GM23248 (cell line): Measurements from ENCODE around the gene ANKRD11. TPM values are rescaled to one million over a fixed set of nuclear protein-coding genes. Genes with fewer than 3 reads are reported as not detected.

Experiments
- DNase-seq: peaks from one replicate; pipeline ENCODE4 v3.0.0-alpha.2; 2015
- H2AFZ ChIP-seq: fragments of 200-600 bp; sonication (generic); 2 replicates; pipeline ENCODE4 v1.6.1; 2016; ENCODE audit warnings: antibody characterized with exemption
- H3F3A ChIP-seq: fragments of 200-600 bp; sonication (generic); 2 replicates; pipeline ENCODE4 v1.6.1; 2016; ENCODE audit warnings: mild to moderate bottlenecking, antibody characterized with exemption, mixed run types; ENCODE audit not compliant: insufficient read depth
- H3K27ac ChIP-seq: fragments of 200-600 bp; sonication (generic); 2 replicates; pipeline ENCODE4 v1.5.1; 2016; ENCODE audit warnings: mild to moderate bottlenecking
- H3K27me3 ChIP-seq: fragments of 200-600 bp; sonication (generic); replicated peaks from 2 replicates; pipeline ENCODE4 v1.6.1; 2016; ENCODE audit warnings: mild to moderate bottlenecking; ENCODE audit not compliant: insufficient read depth
- H3K36me3 ChIP-seq: fragments of 200-600 bp; sonication (generic); 2 replicates; pipeline ENCODE4 v1.6.1; 2016; ENCODE audit warnings: low read depth, mild to moderate bottlenecking
- H3K4me1 ChIP-seq: fragments of 200-600 bp; sonication (generic); 2 replicates; pipeline ENCODE4 v1.6.1; 2016; ENCODE audit warnings: mild to moderate bottlenecking; ENCODE audit not compliant: insufficient read depth
- H3K4me2 ChIP-seq: fragments of 200-600 bp; sonication (generic); one replicate; pipeline ENCODE4 v1.6.1; 2016; ENCODE audit warnings: mild to moderate bottlenecking; ENCODE audit not compliant: unreplicated experiment
- H3K4me3 ChIP-seq: fragments of 200-600 bp; sonication (generic); 2 replicates; pipeline ENCODE4 v1.5.1; 2016; ENCODE audit warnings: mild to moderate bottlenecking
- H3K79me2 ChIP-seq: fragments of 200-600 bp; sonication (generic); 2 replicates; pipeline ENCODE4 v1.6.1; 2016; ENCODE audit warnings: mild to moderate bottlenecking; ENCODE audit not compliant: insufficient read depth
- H3K9ac ChIP-seq: fragments of 200-600 bp; sonication (generic); 2 replicates; pipeline ENCODE4 v1.6.1; 2016; ENCODE audit warnings: mild to moderate bottlenecking
- H3K9me2 ChIP-seq: fragments of 200-600 bp; sonication (generic); 2 replicates; pipeline ENCODE4 v1.6.1; 2016; ENCODE audit warnings: mixed run types, mild to moderate bottlenecking, moderate library complexity; ENCODE audit not compliant: insufficient read depth
- H3K9me3 ChIP-seq: fragments of 200-600 bp; sonication (generic); one replicate; pipeline ENCODE4 v1.6.1; 2017; ENCODE audit warnings: low read depth
- H4K20me1 ChIP-seq: fragments of 200-600 bp; sonication (generic); 2 replicates; pipeline ENCODE4 v1.6.0; 2016; ENCODE audit not compliant: insufficient read depth
- EZH2 ChIP-seq: fragments of 200-600 bp; sonication (generic); IDR thresholded peaks from 2 replicates; pipeline ENCODE4 v1.6.1; 2018; ENCODE audit warnings: antibody characterized with exemption, mild to moderate bottlenecking; ENCODE audit not compliant: insufficient read depth, poor library complexity, severe bottlenecking
- EZH2phosphoT487 ChIP-seq: fragments of 200-600 bp; sonication (generic); IDR thresholded peaks from 2 replicates; pipeline ENCODE4 v1.6.1; 2018; ENCODE audit warnings: antibody characterized with exemption, moderate library complexity, mild to moderate bottlenecking, low read depth; ENCODE audit not compliant: insufficient read depth
- WGBS, 2 experiments: methylation state at CpG; one replicate each; pipeline ENCODE4 v1.1.6; 2015 to 2017; ENCODE audit warnings: low lambda C conversion rate in 2 of 2, low coverage in 1 of 2; ENCODE audit errors: missing lambda C conversion rate in 2 of 2; 5-methylcytosine and 5-hydroxymethylcytosine counted together
- in situ Hi-C: fragments of 300-500 bp; cut with MboI; formaldehyde crosslinking; loops from 2 replicates; pipeline ENCODE4 v1.15.0; 2020
- polyA plus RNA-seq: library from polyadenylated mRNA; unstranded; fragments of >200 nt; fragmentation: Nextera tagmentation; extraction: Ambion mirVana; gene quantifications from 2 replicates; pipeline ENCODE4 v1.2.1, GENCODE V29; 2016
- total RNA-seq: library from RNA; depleted of rRNA; stranded (reverse); fragments of >200 nt; shearing (Covaris generic); gene quantifications from 2 replicates; pipeline ENCODE4 v1.2.3, GENCODE V29; 2014

ANKRD11 gene
- total and polyA plus RNA-seq, 2 experiments from 2014 or later: 39.3 to 84.7 TPM

GRCh38 chr16:89277049-89277448, 213.3 kb downstream of the ANKRD11 start:
- Histone ChIP-seq H3K4me2 (no peak overlapping the region), H2AFZ (no peak overlapping the region), H3K79me2 (peaks cover 59% of the 10 kb centered on the region), H3F3A (no peaks in the 10 kb centered on the region), H3K4me3 (no peak overlapping the region), H3K27ac (no peak overlapping the region), H3K9ac (no peak overlapping the region), H3K36me3 (peaks cover 31% of the 10 kb centered on the region; the same call in 1 of the 2 replicates), H3K27me3 (no peaks in the 10 kb centered on the region), H4K20me1 (no peaks in the 10 kb centered on the region; the same call in 1 of the 2 replicates), H3K4me1 (no peaks in the 10 kb centered on the region), H3K9me3 (no peaks in the 10 kb centered on the region), H3K9me2 (no peaks in the 10 kb centered on the region)
- in situ Hi-C loops: no loop called here
- TF ChIP-seq EZH2: no peak
- TF ChIP-seq EZH2phosphoT487: no peak
- no peak for DNase-seq
- WGBS, 2 experiments: 86 to 92% methylated on average over 8 to 9 of the region's 9 CpGs

- TF ChIP-seq EZH2 (no peak), EZH2phosphoT487 (no peak)
- Histone ChIP-seq H3K4me1 (no peaks in the 10 kb centered on the region), H3K4me3 (no peak overlapping the region), H3K9me3 (no peaks in the 10 kb centered on the region), H3K36me3 (peaks cover 34% of the 10 kb centered on the region; the same call in 1 of the 2 replicates), H3K4me2 (no peak overlapping the region), H3K27ac (no peak overlapping the region), H2AFZ (no peak overlapping the region), H3F3A (no peaks in the 10 kb centered on the region), H3K27me3 (no peaks in the 10 kb centered on the region), H3K79me2 (peaks cover 68% of the 10 kb centered on the region), H3K9me2 (no peaks in the 10 kb centered on the region), H3K9ac (no peak overlapping the region), H4K20me1 (no peaks in the 10 kb centered on the region; the same call in 1 of the 2 replicates)
- DNase-seq: no peak
- WGBS, 2 experiments: 97% methylated on average over 39 of the region's 39 CpGs
- in situ Hi-C loops: no loop called here
Observed at GRCh38 chr16:89275837-89276720, 214.3 kb downstream of the ANKRD11 start.

GRCh38 chr16:89275284-89275584, 215.1 kb downstream of the ANKRD11 start:
- Histone ChIP-seq H3K36me3 (peaks cover 34% of the 10 kb centered on the region; the same call in 1 of the 2 replicates), H3K79me2 (peaks cover 77% of the 10 kb centered on the region), H3K4me1 (no peaks in the 10 kb centered on the region), H3K27ac (no peak overlapping the region), H2AFZ (no peak overlapping the region), H3K9ac (no peak overlapping the region), H3K9me3 (no peaks in the 10 kb centered on the region), H3K4me2 (no peak overlapping the region), H4K20me1 (no peaks in the 10 kb centered on the region; the same call in 1 of the 2 replicates), H3K4me3 (no peak overlapping the region), H3F3A (no peaks in the 10 kb centered on the region), H3K9me2 (no peaks in the 10 kb centered on the region), H3K27me3 (no peaks in the 10 kb centered on the region)
- DNase-seq: no peak
- no peak for TF ChIP-seq EZH2phosphoT487
- WGBS, 2 experiments: 93 to 95% methylated on average over 11 of the region's 11 CpGs
- in situ Hi-C loops: no loop called here

GRCh38 chr16:89274561-89275283, 215.6 kb downstream of the ANKRD11 start:
- H4K20me1 ChIP-seq: no peaks in the 10 kb centered on the region; the same call in 1 of the 2 replicates
- no peak overlapping the region for H2AFZ ChIP-seq
- DNase-seq: no peak
- in situ Hi-C loops: no loop called here
- H3K27ac ChIP-seq: no peak overlapping the region
- no peaks in the 10 kb centered on the region for H3K9me2 ChIP-seq
- no peak overlapping the region for H3K4me3 ChIP-seq
- 92 to 93% methylated on average over 28 to 30 of the region's 30 CpGs for WGBS, 2 experiments
- no peaks in the 10 kb centered on the region for H3K27me3 ChIP-seq
- H3K9ac ChIP-seq: no peak overlapping the region
- no peak overlapping the region for H3K4me2 ChIP-seq
- peaks cover 34% of the 10 kb centered on the region; the same call in 1 of the 2 replicates for H3K36me3 ChIP-seq
- TF ChIP-seq EZH2phosphoT487 (no peak), EZH2 (no peak)
- 0 out of 2 replicates have a peak, but pooled peaks cover under 1% of the 10 kb centered on the region for H3F3A ChIP-seq
- H3K4me1 ChIP-seq: no peaks in the 10 kb centered on the region
- H3K9me3 ChIP-seq: no peaks in the 10 kb centered on the region
- H3K79me2 ChIP-seq: peaks cover 82% of the 10 kb centered on the region
